Gastroesophageal sphincter (tissue), 3 donors: ENCODE measurements around the gene ADGRG1.

Experiments
- CTCF ChIP-seq, 4 experiments: fragments of 200-600 bp in 2 of 4; fragments of 450-650 bp in 2 of 4; sonication (generic) in 1 of 4; IDR thresholded peaks; one replicate each; pipeline ENCODE4 v1.5.1; 2017 to 2019; ENCODE audit warnings: antibody characterized with exemption in 4 of 4, mild to moderate bottlenecking in 2 of 4, moderate library complexity in 2 of 4
- EP300 ChIP-seq: sonication (generic); formaldehyde crosslinking; IDR thresholded peaks from one replicate; pipeline ENCODE4 v1.6.1; 2017; ENCODE audit warnings: antibody characterized with exemption, mild to moderate bottlenecking
- POLR2A ChIP-seq, 2 donors: fragments of 450-650 bp; IDR thresholded peaks; one replicate each; pipeline ENCODE4 v1.6.1; 2017; ENCODE audit warnings: antibody characterized with exemption in 2 of 2, mild to moderate bottlenecking in 2 of 2, moderate library complexity in 1 of 2
- POLR2AphosphoS5 ChIP-seq: sonication (generic); formaldehyde crosslinking; IDR thresholded peaks from one replicate; pipeline ENCODE4 v1.6.1; 2017; ENCODE audit warnings: antibody characterized with exemption

- TF ChIP-seq CTCF (IDR thresholded peaks at IDR 0.05) (no peak), POLR2A (IDR thresholded peaks at IDR 0.05) (no peak), POLR2AphosphoS5 (no peak), EP300 (no peak)
These were observed 37.8 kb upstream of the ADGRG1 start for GRCh38 chr16:57590654-57591085.
